WTC11 (cell line): ENCODE data around the gene PGPEP1. TPM values are rescaled to one million over a fixed set of nuclear protein-coding genes. Genes with fewer than 3 reads are reported as not detected.
A peak's percentile ranks its signal among the peaks of the same experiment; 100 is the strongest.

Experiments
- ATAC-seq: fragments of 200-7000 bp; cut with Tn5 transposase; 2 replicates; pipeline ENCODE4 v1.10.0; 2021; ENCODE audit warnings: mild to moderate bottlenecking, moderate library complexity
- CTCF ChIA-PET: fragments of 300-600 bp; sonication (Branson Sonifier 250); formaldehyde crosslinking; loops from one replicate; lab custom pipeline; 2021; ENCODE audit warnings: antibody characterized with exemption; lab: Charles Lee
- POLR2A ChIA-PET: fragments of 350-600 bp; sonication (Branson Sonifier 250); formaldehyde crosslinking; loops from one replicate; lab custom pipeline; 2021; ENCODE audit warnings: antibody characterized with exemption; lab: Charles Lee
- DNase-seq: peaks from one replicate; pipeline ENCODE4 v3.0.0; 2021; ENCODE audit warnings: low spot score
- H3K27ac Mint-ChIP-seq: 2 replicates; pipeline ENCODE4 v1.8.0; 2021; ENCODE audit warnings: mixed read lengths
- H3K27me3 Mint-ChIP-seq: 2 replicates; pipeline ENCODE4 v1.8.0; 2021; ENCODE audit warnings: low read depth, mild to moderate bottlenecking, moderate library complexity, mixed read lengths
- H3K36me3 Mint-ChIP-seq: 2 replicates; pipeline ENCODE4 v1.8.0; 2021; ENCODE audit warnings: mixed read lengths
- H3K4me1 Mint-ChIP-seq: 2 replicates; pipeline ENCODE4 v1.8.0; 2022; ENCODE audit warnings: mixed read lengths
- H3K4me3 Mint-ChIP-seq: 2 replicates; pipeline ENCODE4 v1.8.0; 2021; ENCODE audit warnings: mild to moderate bottlenecking, moderate library complexity, mixed read lengths
- H3K9me3 Mint-ChIP-seq: 2 replicates; pipeline ENCODE4 v1.8.0; 2021; ENCODE audit warnings: mixed read lengths
- CBFB ChIP-seq: sonication (generic); formaldehyde crosslinking; IDR thresholded peaks from 2 replicates; pipeline ENCODE4 v1.8.1; 2022; ENCODE audit warnings: mild to moderate bottlenecking, low read depth, missing genetic modification reagents
- CREB1 ChIP-seq: sonication (generic); formaldehyde crosslinking; IDR thresholded peaks from 2 replicates; pipeline ENCODE4 v1.8.0; 2023; ENCODE audit warnings: mild to moderate bottlenecking, missing genetic modification reagents
- CREM ChIP-seq: sonication (generic); formaldehyde crosslinking; IDR thresholded peaks from 2 replicates; pipeline ENCODE4 v1.8.1; 2022; ENCODE audit warnings: mild to moderate bottlenecking, missing genetic modification reagents, moderate library complexity
- E2F4 ChIP-seq: sonication (generic); formaldehyde crosslinking; IDR thresholded peaks from 2 replicates; pipeline ENCODE4 v1.8.1; 2022; ENCODE audit warnings: low read depth, mild to moderate bottlenecking, moderate library complexity, missing genetic modification reagents, borderline replicate concordance
- ERG ChIP-seq: fragments of 250-450 bp; sonication (Bioruptor Pico); IDR thresholded peaks from 2 replicates; pipeline ENCODE4 v1.8.0; 2021; ENCODE audit warnings: mild to moderate bottlenecking
- ESRRA ChIP-seq: sonication (generic); formaldehyde crosslinking; IDR thresholded peaks from 2 replicates; pipeline ENCODE4 v1.8.1; 2022; ENCODE audit warnings: mild to moderate bottlenecking, missing genetic modification reagents, borderline replicate concordance
- GABPB1 ChIP-seq: sonication (generic); formaldehyde crosslinking; IDR thresholded peaks from 2 replicates; pipeline ENCODE4 v1.8.1; 2023; ENCODE audit warnings: mild to moderate bottlenecking, missing genetic modification reagents
- GRHL2 ChIP-seq: fragments of 250-450 bp; sonication (Bioruptor Pico); IDR thresholded peaks from 2 replicates; pipeline ENCODE4 v1.8.0; 2022; ENCODE audit warnings: mild to moderate bottlenecking, moderate library complexity; ENCODE audit not compliant: insufficient replicate concordance, severe bottlenecking
- MYBL2 ChIP-seq: sonication (generic); formaldehyde crosslinking; IDR thresholded peaks from 2 replicates; pipeline ENCODE4 v1.8.1; 2023; ENCODE audit warnings: mild to moderate bottlenecking, moderate library complexity, missing genetic modification reagents
- NFATC4 ChIP-seq: fragments of 250-450 bp; sonication (Bioruptor Pico); IDR thresholded peaks from 2 replicates; pipeline ENCODE4 v1.9.0; 2021; ENCODE audit warnings: mild to moderate bottlenecking
- SMAD4 ChIP-seq: sonication (generic); formaldehyde crosslinking; IDR thresholded peaks from 2 replicates; pipeline ENCODE4 v1.8.0; 2022; ENCODE audit warnings: mild to moderate bottlenecking, missing genetic modification reagents
- STAT6 ChIP-seq: sonication (generic); formaldehyde crosslinking; conservative IDR thresholded peaks from 2 replicates; pipeline ENCODE4 v1.8.1; 2023; ENCODE audit warnings: mild to moderate bottlenecking, low read depth, missing genetic modification reagents, moderate library complexity
- TCF7 ChIP-seq: sonication (generic); formaldehyde crosslinking; IDR thresholded peaks from 2 replicates; pipeline ENCODE4 v1.8.0; 2022; ENCODE audit warnings: mild to moderate bottlenecking, low read depth, missing genetic modification reagents, moderate library complexity
- TP53 ChIP-seq: sonication (generic); formaldehyde crosslinking; IDR thresholded peaks from 2 replicates; pipeline ENCODE4 v1.8.1; 2023; ENCODE audit warnings: mild to moderate bottlenecking, missing genetic modification reagents
- ZNF281 ChIP-seq: sonication (generic); formaldehyde crosslinking; IDR thresholded peaks from 2 replicates; pipeline ENCODE4 v1.8.0; 2023; ENCODE audit warnings: mild to moderate bottlenecking, missing genetic modification reagents
- ZNF317 ChIP-seq: sonication (generic); formaldehyde crosslinking; IDR thresholded peaks from 2 replicates; pipeline ENCODE4 v1.8.1; 2023; ENCODE audit warnings: low read depth, mild to moderate bottlenecking, moderate library complexity, missing genetic modification reagents, borderline replicate concordance
- total RNA-seq: library from RNA; stranded (reverse); gene quantifications from 3 replicates; pipeline ENCODE4 v1.2.3, GENCODE V29; 2021

Gene PGPEP1
- total RNA-seq, 1 experiment from 2014 or later: 68.1 TPM

GRCh38 chr19:18319591-18320135, 20.7 kb upstream of the PGPEP1 start:
- DNase-seq: no peak
- Mint-ChIP-seq H3K4me1 (peaks cover 42% of the 10 kb centered on the region), H3K36me3 (peaks cover 29% of the 10 kb centered on the region), H3K4me3 (0 out of 2 replicates have a peak overlapping the region, but pooled peaks have one; percentile 33), H3K27ac (peak overlapping the region; percentile 93), H3K9me3 (no peaks in the 10 kb centered on the region), H3K27me3 (no peaks in the 10 kb centered on the region; the same call in 1 of the 2 replicates)
- ChIA-PET POLR2A (interaction anchor here (0.7 kb wide), 1 partner anchor 38 kb away, joined by 4 read pairs; the partner anchor contains the start of gene JUND), CTCF (interaction anchor here (2.2 to 12.7 kb wide), 3 partner anchors 9 to 68 kb away, joined by 5 to 240 read pairs (median 30); partner anchors contain the start of gene JUND)
- no peak for ATAC-seq
- TF ChIP-seq ZNF281 (CRISPR knock-in tag): no peak
- TF ChIP-seq GABPB1 (CRISPR knock-in tag): peak; percentile 60

- peak overlapping the region; percentile 92 for H3K27ac Mint-ChIP-seq
- TF ChIP-seq ZNF317 (CRISPR knock-in tag): no peak
- no peak for TF ChIP-seq SMAD4 (CRISPR knock-in tag)
- no peak for TF ChIP-seq CREB1
- no peak for TF ChIP-seq GRHL2 (CRISPR knock-in tag)
- TF ChIP-seq CBFB: no peak
- no peak for TF ChIP-seq NFATC4 (CRISPR knock-in tag)
- TF ChIP-seq TCF7: no peak
- TF ChIP-seq TP53 (CRISPR knock-in tag): no peak
- no peak for TF ChIP-seq GABPB1 (CRISPR knock-in tag)
- TF ChIP-seq ERG (CRISPR knock-in tag): no peak
- no peak for TF ChIP-seq STAT6 (CRISPR knock-in tag)
- no peaks in the 10 kb centered on the region for H3K9me3 Mint-ChIP-seq
- DNase-seq (no peak), ATAC-seq (no peak)
- H3K4me1 Mint-ChIP-seq: peaks cover 42% of the 10 kb centered on the region
- peak overlapping the region; percentile 86 for H3K4me3 Mint-ChIP-seq
- CTCF ChIA-PET: interaction anchor here (1.2 to 12.7 kb wide), 8 partner anchors 14 to 81 kb away, joined by 4 to 240 read pairs (median 8); partner anchors contain the start of gene JUND
- peaks cover 21% of the 10 kb centered on the region for H3K36me3 Mint-ChIP-seq
- H3K27me3 Mint-ChIP-seq: no peaks in the 10 kb centered on the region; the same call in 1 of the 2 replicates
- POLR2A ChIA-PET: interaction anchor here (2.2 kb wide), 3 partner anchors 17 to 41 kb away, joined by 13 to 74 read pairs (median 17); partner anchors contain the start of gene JUND
Measured at GRCh38 chr19:18320865-18321733, 19.3 kb upstream of the PGPEP1 start.

GRCh38 chr19:18321734-18322102, 18.7 kb upstream of the PGPEP1 start:
- H3K36me3 Mint-ChIP-seq: peaks cover 21% of the 10 kb centered on the region
- peak overlapping the region; percentile 92 for H3K27ac Mint-ChIP-seq
- CTCF ChIA-PET: interaction anchor here (0.7 to 12.7 kb wide), 16 partner anchors 14 to 268 kb away, joined by 3 to 240 read pairs (median 6); partner anchors contain the start of genes IQCN and JUND
- POLR2A ChIA-PET: interaction anchor here (0.8 to 2.2 kb wide), 5 partner anchors 14 to 42 kb away, joined by 3 to 74 read pairs (median 13); partner anchors contain the start of gene JUND
- no peak for ATAC-seq
- DNase-seq: no peak
- H3K4me1 Mint-ChIP-seq: peaks cover 42% of the 10 kb centered on the region
- peak overlapping the region; percentile 86 for H3K4me3 Mint-ChIP-seq
- no peak for TF ChIP-seq MYBL2 (CRISPR knock-in tag)
- no peak for TF ChIP-seq E2F4
- TF ChIP-seq ESRRA (CRISPR knock-in tag): no peak
- no peak for TF ChIP-seq NFATC4 (CRISPR knock-in tag)
- TF ChIP-seq CREM (CRISPR knock-in tag): no peak
- H3K27me3 Mint-ChIP-seq: no peaks in the 10 kb centered on the region; the same call in 1 of the 2 replicates
- H3K9me3 Mint-ChIP-seq: no peaks in the 10 kb centered on the region
